Gastroesophageal sphincter (tissue), 4 donors: ENCODE measurements around the gene CCL18. TPM values are rescaled to one million over a fixed set of nuclear protein-coding genes. Genes with fewer than 3 reads are reported as not detected.
A peak's percentile ranks its signal among the peaks of the same experiment; 100 is the strongest.
"Not testable (repeated sequence)": the region's sequence is repeated elsewhere in the genome, so short reads cannot be mapped to it uniquely, and the experiment has no call there.

Experiments
- ATAC-seq: fragments of 150-250 bp; one replicate; pipeline ENCODE4 v1.9.1; 2016; ENCODE audit warnings: mild to moderate bottlenecking, moderate library complexity
- H3K27ac ChIP-seq, 4 donors: fragments of 200-600 bp; sonication (generic) in 3 of 4; 1 replicate in 3 of 4; 2 replicates in 1 of 4; pipeline ENCODE4 v1.5.1; 2016 to 2019
- H3K27me3 ChIP-seq: fragments of 200-600 bp; sonication (generic); one replicate; pipeline ENCODE4 v1.5.1; 2019
- H3K36me3 ChIP-seq, 2 donors: fragments of 200-600 bp; sonication (generic); one replicate each; pipeline ENCODE4 v1.5.1; 2019; ENCODE audit warnings: control low read depth in 1 of 2
- H3K4me1 ChIP-seq, 3 donors: fragments of 200-600 bp; sonication (generic); 1 replicate in 2 of 3; 2 replicates in 1 of 3; pipeline ENCODE4 v1.5.1; 2016 to 2019; ENCODE audit warnings: control low read depth in 2 of 3
- H3K4me3 ChIP-seq, 2 donors: fragments of 200-600 bp; sonication (generic); one replicate each; pipeline ENCODE4 v1.5.1; 2019; ENCODE audit warnings: mild to moderate bottlenecking in 1 of 2, moderate library complexity in 1 of 2
- H3K9me3 ChIP-seq, 3 donors: fragments of 200-600 bp; sonication (generic); one replicate each; pipeline ENCODE4 v1.5.1; 2017 to 2019; ENCODE audit warnings: control low read depth in 2 of 3
- CTCF ChIP-seq, 4 experiments: fragments of 200-600 bp in 2 of 4; fragments of 450-650 bp in 2 of 4; sonication (generic) in 1 of 4; IDR thresholded peaks; one replicate each; pipeline ENCODE4 v1.5.1; 2017 to 2019; ENCODE audit warnings: antibody characterized with exemption in 4 of 4, mild to moderate bottlenecking in 2 of 4, moderate library complexity in 2 of 4
- EP300 ChIP-seq: sonication (generic); formaldehyde crosslinking; IDR thresholded peaks from one replicate; pipeline ENCODE4 v1.6.1; 2017; ENCODE audit warnings: antibody characterized with exemption, mild to moderate bottlenecking
- POLR2A ChIP-seq, 2 donors: fragments of 450-650 bp; IDR thresholded peaks; one replicate each; pipeline ENCODE4 v1.6.1; 2017; ENCODE audit warnings: antibody characterized with exemption in 2 of 2, mild to moderate bottlenecking in 2 of 2, moderate library complexity in 1 of 2
- POLR2AphosphoS5 ChIP-seq: sonication (generic); formaldehyde crosslinking; IDR thresholded peaks from one replicate; pipeline ENCODE4 v1.6.1; 2017; ENCODE audit warnings: antibody characterized with exemption
- WGBS, 2 donors: methylation state at CpG; one replicate each; pipeline ENCODE4 v1.1.5; 2018; ENCODE audit warnings: low coverage in 1 of 2; 5-methylcytosine and 5-hydroxymethylcytosine counted together
- total RNA-seq, 4 donors: library from RNA; depleted of rRNA; stranded (reverse); fragments of >200 nt; gene quantifications; one replicate each; pipeline ENCODE4 v1.1.0, GENCODE V29; 2016

Gene CCL18
- total RNA-seq, 4 donors from 2014 or later, result 5.9 to 18.0 (median 11.9) TPM; not detected in 1

DNA sequence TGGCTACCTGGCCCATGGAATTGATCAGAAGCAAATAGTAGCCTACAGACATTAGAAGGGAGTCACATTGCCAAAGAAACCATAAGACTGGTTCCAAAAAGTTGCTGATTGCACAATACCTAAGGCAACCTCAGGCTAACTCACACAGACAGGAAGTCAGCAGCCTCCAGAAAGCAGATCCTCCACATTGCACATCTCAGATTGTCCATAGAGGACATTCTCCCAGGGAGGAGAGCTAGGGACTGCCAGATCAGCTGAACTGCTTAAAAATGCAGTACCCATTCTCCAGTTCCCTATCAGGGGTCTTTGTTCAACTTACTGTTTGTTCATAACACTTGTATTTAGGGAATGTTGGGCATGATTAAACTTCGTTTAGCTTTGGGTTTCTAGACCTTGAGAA, 21.7 kb downstream of the CCL18 start:
- TF ChIP-seq POLR2A (IDR thresholded peaks at IDR 0.05), result no peak
- no peak for TF ChIP-seq CTCF (IDR thresholded peaks at IDR 0.05)
- TF ChIP-seq POLR2AphosphoS5, result no peak
- TF ChIP-seq EP300, result no peak
- ATAC-seq, result peak; percentile 74
- Histone ChIP-seq H3K4me1 (no peaks in the 10 kb centered on the region), H3K9me3 (no peaks in the 10 kb centered on the region), H3K4me3 (no peak overlapping the region), H3K27me3 (peaks cover 21% of the 10 kb centered on the region), H3K27ac (no peak overlapping the region), H3K36me3 (no peaks in the 10 kb centered on the region)
- 27 to 64% methylated on average over 1 of the region's 1 CpG for WGBS, 2 donors

- no peaks in the 10 kb centered on the region for H3K9me3 ChIP-seq
- ATAC-seq, result no peak
- WGBS, 2 donors, result 73% methylated on average over 1 of the region's 1 CpG
Measured at GRCh38 chr17:36086791-36087190, 22.7 kb downstream of the CCL18 start.

DNA sequence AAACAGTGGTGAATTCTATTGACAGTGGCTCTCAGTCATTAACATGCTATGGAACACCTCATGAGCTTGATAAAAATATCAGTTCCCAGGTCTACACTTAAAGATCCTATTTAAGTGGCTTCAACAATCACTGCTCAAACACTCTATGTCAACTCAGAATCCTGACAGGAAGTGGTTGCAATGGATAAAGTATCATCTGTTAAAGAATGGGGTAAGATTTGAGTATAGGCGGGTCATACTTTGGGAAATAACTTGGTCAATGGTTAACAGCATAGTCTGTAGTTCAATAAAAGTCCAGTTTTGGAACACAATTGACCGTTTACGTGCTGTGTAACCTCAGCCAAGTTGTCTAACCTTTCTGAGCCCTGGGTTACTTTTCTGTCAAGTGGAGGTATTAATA, 23.4 kb downstream of the CCL18 start:
- H3K9me3 ChIP-seq, H3K27ac ChIP-seq, H3K4me1 ChIP-seq, ATAC-seq, H3K4me3 ChIP-seq, H3K36me3 ChIP-seq: not testable (repeated sequence)
- H3K27me3 ChIP-seq, result peaks cover 21% of the 10 kb centered on the region
- 75% methylated on average over 1 of the region's 3 CpGs; no CpG with 5 or more reads in 1 of the 2 donors for WGBS, 2 donors

More at GRCh38 chr17:36086791-36087190, 22.7 kb downstream of the CCL18 start:
- no peak for TF ChIP-seq CTCF (IDR thresholded peaks at IDR 0.05)
- no peak for TF ChIP-seq POLR2AphosphoS5
- TF ChIP-seq POLR2A (IDR thresholded peaks at IDR 0.05), result no peak
- TF ChIP-seq EP300, result no peak
- Histone ChIP-seq H3K36me3 (no peaks in the 10 kb centered on the region), H3K27ac (no peak overlapping the region), H3K27me3 (peaks cover 21% of the 10 kb centered on the region), H3K4me3 (no peak overlapping the region), H3K4me1 (no peaks in the 10 kb centered on the region)

DNA sequence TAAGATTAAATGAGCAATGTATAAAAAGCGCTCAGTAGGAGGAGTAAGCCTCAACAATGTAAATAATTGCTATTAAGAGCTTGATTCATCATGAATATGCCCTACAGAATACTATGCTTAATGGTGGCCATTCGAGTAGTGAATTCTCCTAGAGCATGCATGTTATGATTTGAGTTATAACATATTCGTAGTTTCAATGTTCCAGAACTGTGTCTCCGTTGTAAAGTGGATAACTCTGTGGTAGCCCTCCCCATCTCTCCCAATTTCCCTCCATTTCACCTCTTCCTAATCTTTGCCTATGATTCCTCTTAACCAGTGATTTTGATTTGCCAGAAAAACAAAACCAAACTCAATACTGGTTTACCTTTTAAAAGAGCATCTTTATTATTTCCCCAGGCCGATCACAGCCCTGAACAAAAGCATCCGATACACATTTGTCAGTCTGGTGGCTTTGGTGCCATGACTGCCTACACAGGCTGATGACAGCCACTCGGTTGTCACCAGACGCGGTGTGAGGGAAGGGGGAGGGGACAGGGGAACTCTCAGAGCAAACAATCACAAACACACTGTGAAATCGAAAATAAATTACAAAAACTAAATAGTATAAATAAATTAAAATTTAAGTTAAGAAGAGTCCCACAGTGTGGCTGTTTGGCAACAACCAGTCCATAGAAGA, 24.0 kb downstream of the CCL18 start:
- H3K27me3 ChIP-seq, result peaks cover 21% of the 10 kb centered on the region
- not testable (repeated sequence) for H3K9me3 ChIP-seq, H3K4me3 ChIP-seq, H3K27ac ChIP-seq, H3K36me3 ChIP-seq, H3K4me1 ChIP-seq, ATAC-seq
- 79 to 87% methylated on average over 9 to 10 of the region's 10 CpGs for WGBS, 2 donors

GRCh38 chr17:36088670-36089338, 24.7 kb downstream of the CCL18 start:
- WGBS, 2 donors, result 72% methylated on average over 11 of the region's 14 CpGs; no CpG with 5 or more reads in 1 of the 2 donors

More at GRCh38 chr17:36088670-36089338, 24.7 kb downstream of the CCL18 start:
- TF ChIP-seq CTCF (IDR thresholded peaks at IDR 0.05), result no peak
- no peak for TF ChIP-seq EP300
- no peak for TF ChIP-seq POLR2A (IDR thresholded peaks at IDR 0.05)
- no peak for TF ChIP-seq POLR2AphosphoS5
- Histone ChIP-seq H3K4me3 (no peak overlapping the region), H3K36me3 (no peaks in the 10 kb centered on the region), H3K9me3 (no peaks in the 10 kb centered on the region), H3K27ac (no peak overlapping the region), H3K27me3 (peaks cover 21% of the 10 kb centered on the region), H3K4me1 (no peaks in the 10 kb centered on the region)
- ATAC-seq, result no peak
